Keratinocyte (primary cell): ENCODE measurements around the gene ADARB2. TPM values are rescaled to one million over a fixed set of nuclear protein-coding genes. Genes with fewer than 3 reads are reported as not detected.

Experiments
- DNase-seq: peaks from one replicate; pipeline ENCODE4 v3.0.0-alpha.2; 2011; ENCODE audit warnings: low read depth, missing footprints, low spot score
- FAIRE-seq: peaks from 2 replicates; lab custom pipeline; 2011; peaks lifted over from hg19 to GRCh38; lab: Jason Lieb, UNC
- H2AFZ ChIP-seq: 2 replicates; pipeline ENCODE4 v1.6.0; 2012; ENCODE audit warnings: low read length, control low read depth, inconsistent platforms; ENCODE audit not compliant: control insufficient read depth
- H3K27ac ChIP-seq: 2 replicates; pipeline ENCODE4 v1.5.1; 2011; ENCODE audit warnings: low read length; ENCODE audit not compliant: control insufficient read depth, insufficient read depth
- H3K27me3 ChIP-seq: 3 replicates; pipeline ENCODE4 v1.6.0; 2011; ENCODE audit warnings: low read length; ENCODE audit not compliant: control insufficient read depth, insufficient read depth; ENCODE audit errors: extremely low read depth
- H3K36me3 ChIP-seq, 2 experiments: 2 replicates in 1 of 2; 3 replicates in 1 of 2; pipeline ENCODE4 v1.5.1; 2011; ENCODE audit warnings: low read length in 2 of 2, mild to moderate bottlenecking in 1 of 2; ENCODE audit not compliant: control insufficient read depth in 2 of 2, insufficient read depth in 2 of 2; ENCODE audit errors: extremely low read depth in 1 of 2
- H3K4me1 ChIP-seq: 3 replicates; pipeline ENCODE4 v1.5.1; 2011; ENCODE audit warnings: low read length; ENCODE audit not compliant: control insufficient read depth, insufficient read depth; ENCODE audit errors: extremely low read depth
- H3K4me2 ChIP-seq: 3 replicates; pipeline ENCODE4 v1.6.0; 2011; ENCODE audit warnings: low read depth, low read length; ENCODE audit not compliant: control insufficient read depth, insufficient read depth; ENCODE audit errors: extremely low read depth
- H3K4me3 ChIP-seq, 3 experiments: fragments of 200-600 bp in 1 of 3; sonication (generic) in 1 of 3; 2 replicates in 2 of 3; 3 replicates in 1 of 3; pipeline ENCODE4 v1.5.1; 2011 to 2016; ENCODE audit warnings: low read length in 3 of 3, mild to moderate bottlenecking in 3 of 3, control low read depth in 2 of 3, inconsistent platforms in 1 of 3, low read depth in 1 of 3, mixed read lengths in 1 of 3, mixed run types in 1 of 3, moderate library complexity in 1 of 3; ENCODE audit not compliant: control insufficient read depth in 2 of 3, insufficient read depth in 2 of 3; ENCODE audit errors: extremely low read depth in 1 of 3
- H3K79me2 ChIP-seq: 2 replicates; pipeline ENCODE4 v1.6.0; 2012; ENCODE audit warnings: low read length; ENCODE audit not compliant: control insufficient read depth, insufficient read depth
- H3K9ac ChIP-seq: 3 replicates; pipeline ENCODE4 v1.6.0; 2011; ENCODE audit warnings: low read length; ENCODE audit not compliant: control insufficient read depth, insufficient read depth; ENCODE audit errors: extremely low read depth
- H3K9me1 ChIP-seq: 3 replicates; pipeline ENCODE4 v1.6.0; 2011; ENCODE audit warnings: low read length; ENCODE audit not compliant: control insufficient read depth, insufficient read depth; ENCODE audit errors: extremely low read depth
- H3K9me3 ChIP-seq: 2 replicates; pipeline ENCODE4 v1.5.1; 2012; ENCODE audit warnings: low read depth, low read length; ENCODE audit not compliant: control insufficient read depth
- H4K20me1 ChIP-seq: 3 replicates; pipeline ENCODE4 v1.6.0; 2011; ENCODE audit warnings: low read length; ENCODE audit not compliant: control insufficient read depth, insufficient read depth; ENCODE audit errors: extremely low read depth
- CTCF ChIP-seq, 3 experiments: IDR thresholded peaks in 1 of 3; conservative IDR thresholded peaks in 1 of 3; optimal IDR thresholded peaks in 1 of 3; 2 replicates in 2 of 3; 3 replicates in 1 of 3; pipeline versions ENCODE3 to v1.5.1; 2011; ENCODE audit warnings: low read length in 3 of 3, mild to moderate bottlenecking in 3 of 3, moderate library complexity in 2 of 3, control low read depth in 1 of 3, inconsistent platforms in 1 of 3; ENCODE audit not compliant: insufficient read depth in 2 of 3; ENCODE audit errors: extremely low read depth in 1 of 3
- EZH2 ChIP-seq: IDR thresholded peaks from one replicate; pipeline ENCODE4 v1.6.1; 2012; ENCODE audit warnings: inconsistent platforms, mild to moderate bottlenecking, low read length, moderate library complexity
- dilution Hi-C: fragments of 300-500 bp; cut with MboI; formaldehyde crosslinking; loops from one replicate; pipeline ENCODE4 v1.7.0; 2020; ENCODE audit warnings: low sequenced_read_pairs; ENCODE audit not compliant: extremely low pct_ligation_motif_present
- polyA plus RNA-seq, 5 experiments: library from polyadenylated mRNA; depleted of rRNA in 3 of 5; stranded (reverse) in 3 of 5; stranded (forward) in 1 of 5; unstranded in 1 of 5; fragments of >200 nt; gene quantifications; 1 replicate in 1 of 5; 2 replicates in 3 of 5; 3 replicates in 1 of 5; pipeline versions ENCODE4 v1.2.1 to v1.2.3, GENCODE V29; 2011 to 2012; ENCODE audit warnings: missing spikeins in 2 of 5, low read depth in 1 of 5, low replicate concordance in 1 of 5

ADARB2 gene
- polyA plus RNA-seq, 1 donor (not counting 4 experiments of a cell fraction or from before 2014, with no cell fraction given), result not detected

- H3K4me3 ChIP-seq, result no peak overlapping the region
- H3K27ac ChIP-seq, result no peak overlapping the region
- FAIRE-seq (no peak), DNase-seq (no peak)
- no peaks in the 10 kb centered on the region for H3K27me3 ChIP-seq
- dilution Hi-C loops, result no loop called here
- H3K4me1 ChIP-seq, result no peaks in the 10 kb centered on the region
- no peak for TF ChIP-seq CTCF (optimal IDR thresholded peaks at IDR 0.05 in 1 of 3, IDR thresholded peaks at IDR 0.05 in 1 of 3, conservative IDR thresholded peaks at IDR 0.05 in 1 of 3; ENCODE audit: extremely low read depth in 1 of 3, insufficient read depth in 2 of 3, low read length in 3 of 3)
- TF ChIP-seq EZH2, result no peak
- H3K36me3 ChIP-seq, result no peaks in the 10 kb centered on the region
- no peaks in the 10 kb centered on the region for H3K9me1 ChIP-seq
- no peak overlapping the region for H2AFZ ChIP-seq
- no peaks in the 10 kb centered on the region for H3K79me2 ChIP-seq
- no peaks in the 10 kb centered on the region for H4K20me1 ChIP-seq
- H3K4me2 ChIP-seq, result no peak overlapping the region
- H3K9ac ChIP-seq, result no peak overlapping the region
- H3K9me3 ChIP-seq, result no peaks in the 10 kb centered on the region
These were observed 91.0 kb downstream of the ADARB2 start for GRCh38 chr10:1646332-1646731.

DNA sequence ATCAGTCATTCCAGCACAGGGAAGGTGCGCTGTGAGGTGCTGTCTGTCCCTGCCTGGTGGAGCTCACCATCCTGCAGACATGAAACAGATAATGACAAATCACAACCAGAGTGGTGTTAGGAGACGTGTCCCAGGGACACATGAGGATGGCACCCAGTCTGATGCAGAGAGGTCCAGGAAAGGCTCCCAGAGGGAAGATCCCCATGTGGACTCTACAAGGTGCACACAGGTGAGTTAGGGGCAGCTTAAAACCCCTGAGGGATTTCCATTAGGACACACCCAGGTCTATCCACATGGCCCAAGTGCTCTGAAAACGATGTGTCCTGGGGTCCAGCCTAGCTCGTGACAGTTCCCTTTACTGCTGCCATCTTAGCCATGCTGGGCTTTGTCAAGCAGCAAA is 91.4 kb downstream of the ADARB2 start:
- dilution Hi-C loops, result no loop called here
- Histone ChIP-seq H2AFZ (no peak overlapping the region), H3K9ac (no peak overlapping the region), H3K27ac (no peak overlapping the region), H3K9me1 (no peaks in the 10 kb centered on the region), H3K27me3 (no peaks in the 10 kb centered on the region), H3K4me3 (no peak overlapping the region), H3K79me2 (no peaks in the 10 kb centered on the region), H4K20me1 (no peaks in the 10 kb centered on the region), H3K4me2 (no peak overlapping the region), H3K9me3 (no peaks in the 10 kb centered on the region), H3K36me3 (no peaks in the 10 kb centered on the region), H3K4me1 (no peaks in the 10 kb centered on the region)
- no peak for DNase-seq
- FAIRE-seq, result no peak
- TF ChIP-seq EZH2 (no peak), CTCF (optimal IDR thresholded peaks at IDR 0.05 in 1 of 3, IDR thresholded peaks at IDR 0.05 in 1 of 3, conservative IDR thresholded peaks at IDR 0.05 in 1 of 3; ENCODE audit: extremely low read depth in 1 of 3, insufficient read depth in 2 of 3, low read length in 3 of 3) (no peak)
